ENCODE data around the gene NUCB1.

NUCB1 gene

DNA sequence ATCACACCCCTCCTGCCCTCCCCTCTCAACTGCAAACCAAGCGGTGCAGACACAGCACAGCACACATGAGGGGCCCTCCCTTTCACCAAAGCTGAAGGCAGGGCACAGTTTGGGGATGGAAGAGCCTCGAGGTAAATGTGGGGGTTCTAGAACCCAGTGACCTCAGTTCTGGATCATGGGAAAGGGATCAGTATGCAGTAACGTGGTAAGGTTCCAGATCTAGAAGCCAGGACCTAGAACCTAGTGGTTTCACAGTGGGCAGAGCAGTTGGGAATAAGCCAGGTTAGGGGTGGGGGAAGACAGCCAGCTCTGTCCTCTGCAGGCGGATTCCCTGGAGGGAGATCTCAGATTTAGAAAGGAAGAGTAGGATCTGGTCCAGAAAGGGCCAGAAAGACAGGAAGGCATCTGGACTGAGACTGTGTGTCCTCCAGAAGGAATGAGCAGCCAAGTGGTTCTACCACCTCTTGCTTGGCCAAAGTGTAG lies 68.1 kb downstream of the NUCB1 start:
- peak in 2 of 3 donors; percentile 29 to 40 for DNase-seq

DNA sequence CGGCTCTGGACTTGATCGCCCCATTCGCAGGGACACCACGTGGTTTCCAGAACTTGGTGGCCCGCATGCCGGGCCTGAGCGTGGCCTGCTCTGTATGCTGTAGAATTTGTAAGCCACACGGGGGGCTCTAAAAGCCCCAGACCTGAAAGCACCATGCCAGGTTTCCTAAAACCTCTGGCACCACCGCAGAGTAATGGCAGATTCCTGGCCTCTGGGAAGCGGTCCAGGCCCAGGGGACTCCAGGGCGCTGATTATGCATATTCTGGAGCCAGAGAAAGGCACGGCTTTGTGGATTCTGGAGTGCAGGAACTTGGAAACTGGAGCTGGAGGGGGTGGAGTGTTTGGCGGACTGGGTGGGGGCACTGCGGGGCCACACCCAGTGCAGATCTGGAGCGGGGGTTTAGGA lies 68.7 kb downstream of the NUCB1 start:
- Histone ChIP-seq H3K9me3 (ENCODE audit: control extremely low read depth in 1 of 5, control insufficient read depth in 4 of 5, insufficient read depth in 2 of 5, low read depth in 1 of 5, low read length in 4 of 5) (no peaks in the 10 kb centered on the region), H3K4me3 (ENCODE audit: control insufficient read depth in 1 of 7, extremely low read depth in 1 of 7, insufficient read depth in 4 of 7, low read depth in 2 of 7, low read length in 6 of 7) (no peak overlapping the region), H3K27ac (ENCODE audit: insufficient read depth in 1 of 2, low read depth in 1 of 2, low read length in 2 of 2, poor library complexity in 1 of 2, severe bottlenecking in 2 of 2) (no peak overlapping the region), H3K36me3 (ENCODE audit: control insufficient read depth in 4 of 4, insufficient read depth in 4 of 4, low read length in 3 of 4) (peaks cover 14 to 51% (median 37%) of the 10 kb centered on the region in 4 experiments), H3K4me1 (ENCODE audit: control extremely low read depth in 1 of 4, control insufficient read depth in 4 of 4, insufficient read depth in 4 of 4, low read length in 3 of 4) (peaks cover 9 to 35% (median 30%) of the 10 kb centered on the region in 4 experiments), H3K27me3 (replicated peaks in 2 of 5; ENCODE audit: control insufficient read depth in 4 of 5, insufficient read depth in 5 of 5, low read length in 4 of 5) (no peaks in the 10 kb centered on the region)
- DNase-seq, result no peak
- POLR2A ChIA-PET, result no interaction called here
- CTCF ChIA-PET, result interaction anchor here (2.3 kb wide), 1 partner anchor 24 kb away, joined by 7 read pairs; the partner anchor contains the start of genes GYS1 and RUVBL2
- 98% methylated on average over 15 of the region's 15 CpGs for WGBS (ENCODE audit: insufficient coverage)

More for the DNA sequence above, 68.1 kb downstream of the NUCB1 start:
- no peak overlapping the region for H3K27ac ChIP-seq (ENCODE audit: insufficient read depth in 1 of 2, low read depth in 1 of 2, low read length in 2 of 2, poor library complexity in 1 of 2, severe bottlenecking in 2 of 2)
- H3K36me3 ChIP-seq (ENCODE audit: control insufficient read depth in 4 of 4, insufficient read depth in 4 of 4, low read length in 3 of 4), result peaks cover 14 to 49% (median 35%) of the 10 kb centered on the region in 4 experiments
- H3K9me3 ChIP-seq (ENCODE audit: control extremely low read depth in 1 of 5, control insufficient read depth in 4 of 5, insufficient read depth in 2 of 5, low read depth in 1 of 5, low read length in 4 of 5), result no peaks in the 10 kb centered on the region
- H3K4me3 ChIP-seq (ENCODE audit: control insufficient read depth in 1 of 7, extremely low read depth in 1 of 7, insufficient read depth in 4 of 7, low read depth in 2 of 7, low read length in 6 of 7), result no peak overlapping the region
- H3K27me3 ChIP-seq (replicated peaks in 2 of 5; ENCODE audit: control insufficient read depth in 4 of 5, insufficient read depth in 5 of 5, low read length in 4 of 5), result no peaks in the 10 kb centered on the region
- peaks cover 13 to 40% (median 36%) of the 10 kb centered on the region in 4 experiments for H3K4me1 ChIP-seq (ENCODE audit: control extremely low read depth in 1 of 4, control insufficient read depth in 4 of 4, insufficient read depth in 4 of 4, low read length in 3 of 4)
- POLR2A ChIA-PET, result interaction anchor here (0.6 to 1.3 kb wide), 4 partner anchors 25 to 95 kb away, joined by 3 read pairs; partner anchors contain the start of genes GYS1, NUCB1 and RUVBL2
- CTCF ChIA-PET, result interaction anchor here (0.7 to 1.3 kb wide), 6 partner anchors 8 to 180 kb away, joined by 3 to 5 read pairs (median 3); partner anchors contain the start of genes GYS1 and RUVBL2
- 95% methylated on average over 3 of the region's 4 CpGs for WGBS (ENCODE audit: insufficient coverage)

DNA sequence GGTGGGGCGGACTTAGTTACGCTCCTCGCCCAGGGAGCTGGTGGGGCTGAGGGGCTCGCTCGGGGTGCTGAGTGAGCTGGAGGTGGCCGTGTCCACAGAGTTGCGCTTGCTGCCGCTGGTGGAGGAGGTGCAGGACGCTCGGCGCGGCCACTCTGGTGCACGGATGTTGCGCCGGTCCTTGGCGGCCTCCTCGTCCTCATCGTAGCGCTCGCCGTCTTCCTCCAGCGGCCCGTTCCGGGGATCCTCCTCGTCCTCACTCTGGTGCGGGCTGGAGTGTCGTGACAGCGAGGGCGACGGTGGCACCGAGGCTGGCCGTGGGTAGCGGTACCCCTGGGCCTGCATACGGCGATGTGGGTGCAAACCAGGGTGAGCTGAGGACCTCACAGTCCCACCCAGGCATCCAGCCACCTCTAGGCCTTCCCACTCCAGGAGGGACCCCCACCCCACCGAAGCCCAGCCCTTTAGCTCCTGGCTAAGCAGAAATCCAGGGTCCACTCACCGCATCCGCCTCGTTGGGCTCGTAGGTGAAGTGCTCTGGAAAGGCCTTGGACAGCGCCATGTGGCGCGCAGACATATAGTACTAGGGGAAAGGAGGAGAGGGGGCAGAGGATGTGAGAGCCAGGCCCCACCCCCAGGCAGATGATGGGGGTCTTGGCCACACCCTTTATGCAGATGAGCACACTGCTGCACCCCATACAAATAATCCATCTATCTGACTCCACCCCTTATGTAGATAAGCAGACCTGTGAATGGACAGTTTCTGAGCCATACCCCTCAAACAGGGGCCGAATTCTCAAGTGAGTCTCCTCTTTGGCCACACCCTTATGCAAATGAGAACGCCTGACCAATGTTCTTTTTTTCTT lies 69.4 kb downstream of the NUCB1 start:
- peak; percentile 52 to 71 (median 66) for DNase-seq
- no peaks in the 10 kb centered on the region for H3K9me3 ChIP-seq (ENCODE audit: control extremely low read depth in 1 of 5, control insufficient read depth in 4 of 5, insufficient read depth in 2 of 5, low read depth in 1 of 5, low read length in 4 of 5)
- H3K4me1 ChIP-seq (ENCODE audit: control extremely low read depth in 1 of 4, control insufficient read depth in 4 of 4, insufficient read depth in 4 of 4, low read length in 3 of 4), result peaks cover 6 to 28% (median 23%) of the 10 kb centered on the region in 4 experiments
- POLR2A ChIA-PET, result no interaction called here
- H3K36me3 ChIP-seq (ENCODE audit: control insufficient read depth in 4 of 4, insufficient read depth in 4 of 4, low read length in 3 of 4), result peaks cover 14 to 58% (median 44%) of the 10 kb centered on the region in 4 experiments
- H3K27ac ChIP-seq (ENCODE audit: insufficient read depth in 1 of 2, low read depth in 1 of 2, low read length in 2 of 2, poor library complexity in 1 of 2, severe bottlenecking in 2 of 2), result no peak overlapping the region
- 96% methylated on average over 41 of the region's 45 CpGs for WGBS (ENCODE audit: insufficient coverage)
- CTCF ChIA-PET, result interaction anchor here (0.6 to 3.0 kb wide), 16 partner anchors 7 to 182 kb away, joined by 3 to 17 read pairs (median 4); partner anchors contain the start of genes DHDH, GYS1, HSD17B14 and RUVBL2
- H3K4me3 ChIP-seq (ENCODE audit: control insufficient read depth in 1 of 7, extremely low read depth in 1 of 7, insufficient read depth in 4 of 7, low read depth in 2 of 7, low read length in 6 of 7), result no peak overlapping the region
- no peaks in the 10 kb centered on the region for H3K27me3 ChIP-seq (replicated peaks in 2 of 5; ENCODE audit: control insufficient read depth in 4 of 5, insufficient read depth in 5 of 5, low read length in 4 of 5)

GRCh38 chr19:48970139-48970766 lies 70.1 kb downstream of the NUCB1 start:
- H3K36me3 ChIP-seq (ENCODE audit: control insufficient read depth in 4 of 4, insufficient read depth in 4 of 4, low read length in 3 of 4), result peaks cover 14 to 60% (median 45%) of the 10 kb centered on the region in 4 experiments

GRCh38 chr19:48970923-48971395 lies 70.8 kb downstream of the NUCB1 start:
- CTCF ChIA-PET, result interaction anchor here (0.7 to 3.0 kb wide), 22 partner anchors 9 to 183 kb away, joined by 3 to 17 read pairs (median 4); partner anchors contain the start of genes DHDH, GYS1 and RUVBL2
- 18% methylated on average over 10 of the region's 19 CpGs for WGBS (ENCODE audit: insufficient coverage)
- no peaks in the 10 kb centered on the region for H3K9me3 ChIP-seq (ENCODE audit: control extremely low read depth in 1 of 5, control insufficient read depth in 4 of 5, insufficient read depth in 2 of 5, low read depth in 1 of 5, low read length in 4 of 5)
- POLR2A ChIA-PET, result interaction anchor here (0.7 to 1.2 kb wide), 7 partner anchors 16 to 324 kb away, joined by 3 to 10 read pairs (median 4); partner anchors contain the start of gene BAX
- H3K36me3 ChIP-seq (ENCODE audit: control insufficient read depth in 4 of 4, insufficient read depth in 4 of 4, low read length in 3 of 4), result peaks cover 14 to 57% (median 45%) of the 10 kb centered on the region in 4 experiments
- peak; percentile 87 to 94 (median 89) for DNase-seq
- no peaks in the 10 kb centered on the region for H3K27me3 ChIP-seq (replicated peaks in 2 of 5; ENCODE audit: control insufficient read depth in 4 of 5, insufficient read depth in 5 of 5, low read length in 4 of 5)
- H3K27ac ChIP-seq (ENCODE audit: insufficient read depth in 1 of 2, low read depth in 1 of 2, low read length in 2 of 2, poor library complexity in 1 of 2, severe bottlenecking in 2 of 2), result no peak overlapping the region
- peaks cover 5 to 24% (median 16%) of the 10 kb centered on the region in 4 experiments for H3K4me1 ChIP-seq (ENCODE audit: control extremely low read depth in 1 of 4, control insufficient read depth in 4 of 4, insufficient read depth in 4 of 4, low read length in 3 of 4)
- no peak overlapping the region for H3K4me3 ChIP-seq (ENCODE audit: control insufficient read depth in 1 of 7, extremely low read depth in 1 of 7, insufficient read depth in 4 of 7, low read depth in 2 of 7, low read length in 6 of 7)

More at GRCh38 chr19:48970139-48970766, 70.1 kb downstream of the NUCB1 start:
- H3K9me3 ChIP-seq (ENCODE audit: control extremely low read depth in 1 of 5, control insufficient read depth in 4 of 5, insufficient read depth in 2 of 5, low read depth in 1 of 5, low read length in 4 of 5), result no peaks in the 10 kb centered on the region
- no peaks in the 10 kb centered on the region for H3K27me3 ChIP-seq (replicated peaks in 2 of 5; ENCODE audit: control insufficient read depth in 4 of 5, insufficient read depth in 5 of 5, low read length in 4 of 5)
- H3K4me3 ChIP-seq (ENCODE audit: control insufficient read depth in 1 of 7, extremely low read depth in 1 of 7, insufficient read depth in 4 of 7, low read depth in 2 of 7, low read length in 6 of 7), result no peak overlapping the region
- H3K27ac ChIP-seq (ENCODE audit: insufficient read depth in 1 of 2, low read depth in 1 of 2, low read length in 2 of 2, poor library complexity in 1 of 2, severe bottlenecking in 2 of 2), result no peak overlapping the region
- H3K4me1 ChIP-seq (ENCODE audit: control extremely low read depth in 1 of 4, control insufficient read depth in 4 of 4, insufficient read depth in 4 of 4, low read length in 3 of 4), result peaks cover 6 to 24% (median 20%) of the 10 kb centered on the region in 4 experiments
- WGBS (ENCODE audit: insufficient coverage), result 95% methylated on average over 17 of the region's 23 CpGs
- ChIA-PET CTCF (interaction anchor here (0.6 to 3.0 kb wide), 25 partner anchors 8 to 182 kb away, joined by 3 to 17 read pairs (median 4); partner anchors contain the start of genes DHDH, GYS1, HSD17B14 and RUVBL2), POLR2A (interaction anchor here (0.7 to 1.2 kb wide), 7 partner anchors 16 to 324 kb away, joined by 3 to 10 read pairs (median 4); partner anchors contain the start of gene BAX)
- no peak for DNase-seq

Data from common myeloid progenitor, CD34-positive (primary cell).